Ectodermal cell (in vitro differentiated cells): ENCODE measurements around the gene BAX.

Experiments
- H3K27ac ChIP-seq: 2 replicates; pipeline ENCODE4 v1.7.0; 2013; ENCODE audit warnings: mild to moderate bottlenecking, low read depth, low read length; ENCODE audit not compliant: insufficient read depth, poor library complexity, severe bottlenecking
- H3K27me3 ChIP-seq: 2 replicates; pipeline ENCODE4 v1.7.0; 2013; ENCODE audit warnings: mild to moderate bottlenecking, low read length; ENCODE audit not compliant: insufficient read depth, control insufficient read depth, poor library complexity, severe bottlenecking
- H3K36me3 ChIP-seq: one replicate; pipeline ENCODE4 v1.7.0; 2013; ENCODE audit warnings: low read length; ENCODE audit not compliant: control insufficient read depth, insufficient read depth
- H3K4me1 ChIP-seq: one replicate; pipeline ENCODE4 v1.7.0; 2013; ENCODE audit warnings: low read length; ENCODE audit not compliant: control insufficient read depth, insufficient read depth
- H3K4me3 ChIP-seq: 2 replicates; pipeline ENCODE4 v1.7.0; 2013; ENCODE audit warnings: low read depth, low read length, control low read depth; ENCODE audit not compliant: insufficient read depth
- H3K9me3 ChIP-seq: 2 replicates; pipeline ENCODE4 v1.7.0; 2013; ENCODE audit warnings: mild to moderate bottlenecking, low read length, moderate library complexity; ENCODE audit not compliant: control insufficient read depth
- WGBS, 2 experiments: methylation state at CpG; one replicate each; pipeline ENCODE4 v1.1.7; 2013; ENCODE audit warnings: missing lambda C conversion rate in 2 of 2; 5-methylcytosine and 5-hydroxymethylcytosine counted together

The BAX gene

DNA sequence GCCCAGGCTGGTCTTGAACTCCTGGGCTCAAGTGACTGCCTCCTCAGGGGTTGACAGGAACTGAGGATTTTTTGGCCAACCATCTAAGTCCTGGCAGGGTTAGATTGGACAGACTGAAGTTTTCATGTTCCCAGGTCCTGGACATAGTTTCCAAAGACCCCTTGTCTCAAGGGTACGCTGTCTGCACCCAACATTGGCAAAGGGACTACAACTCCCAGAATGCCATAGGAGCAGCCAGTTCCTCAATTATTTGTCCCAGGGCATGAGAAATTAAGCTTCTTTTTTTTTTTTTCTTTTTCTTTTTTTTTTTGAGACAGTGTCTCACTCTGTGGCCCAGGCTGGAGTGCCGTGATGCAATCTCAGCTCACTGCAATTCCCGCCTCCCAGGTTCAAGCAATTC is 31.5 kb downstream of the BAX start:
- H3K27ac ChIP-seq = no peak overlapping the region
- H3K36me3 ChIP-seq = peaks cover 13% of the 10 kb centered on the region

DNA sequence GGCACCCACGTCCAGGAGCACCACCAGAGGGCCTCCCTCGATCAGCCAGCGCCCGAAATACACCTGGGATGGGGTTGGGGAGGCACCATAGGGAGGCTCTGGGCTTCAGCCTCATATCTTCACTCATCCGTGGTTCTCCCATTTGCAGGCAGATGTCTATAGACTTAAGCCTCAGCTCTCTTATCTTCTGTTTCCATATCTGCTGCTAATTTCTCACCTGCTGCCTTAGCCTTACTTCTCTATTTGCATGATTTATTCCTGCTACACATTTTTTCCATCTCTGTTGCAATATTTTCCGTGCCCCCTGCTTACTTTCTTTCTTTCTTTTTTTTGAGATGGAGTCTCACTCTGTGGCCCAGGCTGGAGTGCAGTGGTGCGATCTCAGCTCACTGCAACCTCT is 32.6 kb downstream of the BAX start:
- WGBS, 2 experiments = 89 to 95% methylated on average over 7 of the region's 7 CpGs
- Histone ChIP-seq H3K27ac (no peak overlapping the region), H3K27me3 (no peaks in the 10 kb centered on the region), H3K4me3 (no peak overlapping the region), H3K4me1 (peaks cover 11% of the 10 kb centered on the region), H3K9me3 (no peaks in the 10 kb centered on the region), H3K36me3 (peaks cover 13% of the 10 kb centered on the region)

More for the DNA sequence above, 31.5 kb downstream of the BAX start:
- H3K4me3 ChIP-seq = no peak overlapping the region
- H3K27me3 ChIP-seq = no peaks in the 10 kb centered on the region
- no peaks in the 10 kb centered on the region for H3K9me3 ChIP-seq
- 95 to 96% methylated on average over 3 of the region's 3 CpGs for WGBS, 2 experiments
- H3K4me1 ChIP-seq = peaks cover 1% of the 10 kb centered on the region

DNA sequence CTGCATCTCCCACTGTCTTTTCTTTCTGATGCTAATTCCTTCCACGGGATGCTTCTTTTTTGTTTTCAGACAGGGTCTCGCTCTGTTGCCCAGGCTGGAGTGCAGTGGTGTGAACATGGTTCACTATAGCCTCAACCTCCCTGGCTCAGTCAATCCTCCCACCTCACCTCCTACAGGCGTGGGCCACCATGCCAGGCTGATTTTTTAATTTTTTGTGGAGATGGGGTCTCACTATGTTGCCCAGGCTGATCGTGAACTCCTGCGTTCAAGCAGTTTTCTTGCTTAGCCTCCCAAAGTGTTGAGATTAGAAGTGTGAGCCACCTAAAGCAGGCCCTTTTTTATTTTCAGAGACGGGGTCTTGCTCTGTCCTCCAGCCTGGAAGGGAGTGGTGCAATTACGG is 33.6 kb downstream of the BAX start:
- no peaks in the 10 kb centered on the region for H3K9me3 ChIP-seq
- no peak overlapping the region for H3K27ac ChIP-seq
- no peaks in the 10 kb centered on the region for H3K27me3 ChIP-seq
- 93% methylated on average over 7 of the region's 7 CpGs for WGBS, 2 experiments
- no peak overlapping the region for H3K4me3 ChIP-seq
- H3K4me1 ChIP-seq = peaks cover 11% of the 10 kb centered on the region
- H3K36me3 ChIP-seq = peaks cover 8% of the 10 kb centered on the region

DNA sequence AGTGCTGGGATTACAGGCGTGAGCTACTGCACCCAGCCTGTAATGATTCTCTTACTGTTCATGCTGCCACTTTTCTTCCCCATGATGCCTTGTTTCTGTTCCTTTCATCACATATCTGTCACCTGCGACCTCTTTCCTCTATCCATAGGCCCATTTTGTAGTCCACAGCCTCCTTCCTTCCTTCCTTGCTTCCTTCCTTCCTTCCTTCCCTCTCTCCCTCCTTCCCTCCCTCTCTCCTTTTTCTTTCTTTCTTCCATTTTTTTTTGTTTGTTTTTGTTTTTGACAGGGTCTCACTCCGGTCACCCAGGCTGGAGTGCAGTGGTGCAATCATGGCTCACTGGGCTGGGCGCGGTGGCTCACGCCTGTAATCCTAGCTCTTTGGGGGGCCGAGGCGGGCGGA is 34.2 kb downstream of the BAX start:
- Histone ChIP-seq H3K36me3 (peaks cover 8% of the 10 kb centered on the region), H3K4me3 (no peak overlapping the region)

DNA sequence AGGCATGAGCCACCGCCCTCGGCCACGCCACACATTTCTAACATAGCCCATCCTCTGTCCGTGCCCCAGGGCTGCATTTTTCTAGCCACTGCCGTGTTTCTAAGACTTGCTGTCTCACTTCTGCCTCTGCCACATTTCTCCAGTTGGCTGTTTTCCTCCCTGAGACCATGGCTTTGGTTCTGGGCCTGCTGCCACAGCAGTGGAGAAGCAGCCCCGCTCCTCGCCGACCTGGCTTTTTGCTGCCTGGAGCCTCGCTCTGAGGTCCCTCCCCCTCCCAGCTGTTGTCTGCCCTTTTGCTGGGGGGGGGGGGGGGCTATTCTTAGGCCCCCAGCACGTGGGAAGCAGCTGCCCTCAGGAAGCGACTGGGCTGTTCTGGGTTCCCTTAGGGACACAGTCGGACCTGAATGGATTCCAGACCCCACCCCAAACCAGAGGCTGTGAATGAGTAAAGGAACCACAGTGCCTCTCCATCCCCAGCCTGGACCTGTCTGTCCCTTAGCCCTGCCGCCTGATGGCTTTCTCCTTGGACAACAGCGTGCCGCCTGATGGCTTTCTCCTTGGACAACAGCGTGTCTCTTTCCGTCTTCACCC is 35.1 kb downstream of the BAX start:
- Histone ChIP-seq H3K4me1 (peaks cover 17% of the 10 kb centered on the region), H3K36me3 (peaks cover 8% of the 10 kb centered on the region), H3K4me3 (no peak overlapping the region), H3K27ac (no peak overlapping the region), H3K27me3 (no peaks in the 10 kb centered on the region), H3K9me3 (no peaks in the 10 kb centered on the region)
- 89 to 91% methylated on average over 17 of the region's 17 CpGs for WGBS, 2 experiments

More for the DNA sequence above, 34.2 kb downstream of the BAX start:
- H3K27ac ChIP-seq = no peak overlapping the region
- 89 to 92% methylated on average over 9 of the region's 9 CpGs for WGBS, 2 experiments
- no peaks in the 10 kb centered on the region for H3K27me3 ChIP-seq
- no peaks in the 10 kb centered on the region for H3K9me3 ChIP-seq
- peaks cover 11% of the 10 kb centered on the region for H3K4me1 ChIP-seq

DNA sequence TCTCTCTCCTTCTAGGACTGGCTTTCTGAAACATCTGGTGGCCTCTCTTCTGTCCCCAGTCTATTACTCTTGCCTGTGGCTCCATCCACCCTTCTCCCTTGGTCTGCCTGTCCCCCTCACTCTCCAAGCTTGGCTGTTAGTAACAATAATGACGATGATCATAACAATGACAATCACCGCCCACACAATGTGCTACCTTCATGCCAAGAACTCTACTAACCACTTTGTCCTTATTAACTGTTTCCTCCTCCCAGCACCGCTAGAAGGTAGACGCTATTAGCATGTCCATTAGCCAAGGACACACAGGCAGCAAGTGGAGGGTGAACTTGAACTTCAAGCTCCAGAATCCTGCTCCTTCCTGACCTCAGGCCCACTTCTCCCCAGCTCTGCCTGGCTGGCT is 35.7 kb downstream of the BAX start:
- Histone ChIP-seq H3K27me3 (no peaks in the 10 kb centered on the region), H3K4me3 (no peak overlapping the region)

DNA sequence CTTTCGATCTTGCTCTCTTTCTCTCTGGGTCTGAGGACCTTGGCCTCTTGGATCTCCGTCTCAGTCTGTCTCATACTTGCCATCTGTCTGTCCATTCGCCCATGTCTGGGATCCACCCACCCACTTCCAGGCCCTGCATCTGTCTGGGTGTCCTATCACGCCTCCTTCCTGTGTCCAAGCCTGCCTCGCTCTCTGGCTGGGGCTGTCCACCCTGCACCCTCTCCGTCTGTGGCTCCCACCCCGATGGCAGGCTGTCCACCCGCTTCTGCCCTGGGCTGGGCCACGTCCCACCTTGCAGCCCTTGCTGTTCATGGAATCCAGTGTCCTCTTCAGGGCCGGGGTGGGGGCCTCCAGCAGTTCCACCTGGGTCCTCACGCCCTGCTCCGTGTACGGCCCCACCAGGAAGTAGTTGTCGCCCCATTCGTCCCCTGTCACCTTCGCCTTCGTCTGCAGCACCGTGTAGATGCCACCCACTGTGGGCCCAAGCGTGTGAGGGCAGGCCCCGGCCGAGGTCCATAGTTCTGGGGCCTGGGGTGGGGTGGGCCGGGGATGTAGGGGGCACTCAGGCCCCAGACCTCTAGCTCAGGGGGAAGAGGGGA is 36.4 kb downstream of the BAX start:
- Histone ChIP-seq H3K4me3 (no peak overlapping the region), H3K27ac (no peak overlapping the region), H3K27me3 (no peaks in the 10 kb centered on the region), H3K4me1 (peaks cover 17% of the 10 kb centered on the region), H3K9me3 (no peaks in the 10 kb centered on the region), H3K36me3 (peaks cover 8% of the 10 kb centered on the region)
- WGBS, 2 experiments = 94% methylated on average over 22 of the region's 22 CpGs

More for the DNA sequence above, 35.7 kb downstream of the BAX start:
- 85 to 90% methylated on average over 4 of the region's 4 CpGs for WGBS, 2 experiments
- H3K27ac ChIP-seq = no peak overlapping the region
- peaks cover 8% of the 10 kb centered on the region for H3K36me3 ChIP-seq
- H3K4me1 ChIP-seq = peaks cover 17% of the 10 kb centered on the region
- H3K9me3 ChIP-seq = no peaks in the 10 kb centered on the region

DNA sequence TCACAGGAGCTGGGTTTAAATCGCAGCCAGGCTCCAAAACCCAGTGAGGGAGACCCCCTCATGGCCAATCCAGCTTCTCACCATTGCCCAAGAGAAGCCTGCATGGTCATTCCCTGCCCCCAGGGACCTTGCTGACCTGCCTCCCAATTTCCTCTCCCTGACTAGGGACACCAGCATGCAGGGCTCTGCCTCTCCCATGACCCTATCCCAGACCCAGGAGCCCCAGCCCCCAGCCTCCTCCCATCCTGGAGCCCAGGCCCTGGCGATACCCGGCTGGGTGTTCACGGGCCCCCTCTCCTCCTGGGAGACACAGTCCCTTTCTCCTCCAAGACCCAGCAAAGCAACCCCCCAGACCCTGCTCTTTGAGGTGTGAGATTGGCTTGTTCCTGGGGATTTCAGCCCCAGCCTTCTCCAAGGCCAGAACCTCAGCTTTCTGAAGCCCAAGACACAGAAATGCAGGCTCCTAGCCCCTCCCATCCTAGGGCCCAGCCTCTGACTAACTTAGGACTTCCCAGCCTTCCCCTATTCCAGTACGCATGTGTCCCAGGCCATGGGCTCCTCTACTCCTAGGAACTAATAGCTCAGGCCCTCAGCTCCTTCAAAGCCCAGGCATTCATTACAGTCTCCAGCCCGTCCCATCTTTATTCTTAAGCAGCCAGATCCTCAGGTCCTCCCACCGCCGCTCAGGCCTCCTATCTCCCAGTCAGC is 37.4 kb downstream of the BAX start:
- Histone ChIP-seq H3K27me3 (no peaks in the 10 kb centered on the region), H3K9me3 (no peaks in the 10 kb centered on the region), H3K4me3 (peak overlapping the region; percentile 73), H3K36me3 (peaks cover 8% of the 10 kb centered on the region), H3K4me1 (peaks cover 17% of the 10 kb centered on the region), H3K27ac (peak overlapping the region; percentile 71)
- 42 to 43% methylated on average over 8 of the region's 8 CpGs for WGBS, 2 experiments

DNA sequence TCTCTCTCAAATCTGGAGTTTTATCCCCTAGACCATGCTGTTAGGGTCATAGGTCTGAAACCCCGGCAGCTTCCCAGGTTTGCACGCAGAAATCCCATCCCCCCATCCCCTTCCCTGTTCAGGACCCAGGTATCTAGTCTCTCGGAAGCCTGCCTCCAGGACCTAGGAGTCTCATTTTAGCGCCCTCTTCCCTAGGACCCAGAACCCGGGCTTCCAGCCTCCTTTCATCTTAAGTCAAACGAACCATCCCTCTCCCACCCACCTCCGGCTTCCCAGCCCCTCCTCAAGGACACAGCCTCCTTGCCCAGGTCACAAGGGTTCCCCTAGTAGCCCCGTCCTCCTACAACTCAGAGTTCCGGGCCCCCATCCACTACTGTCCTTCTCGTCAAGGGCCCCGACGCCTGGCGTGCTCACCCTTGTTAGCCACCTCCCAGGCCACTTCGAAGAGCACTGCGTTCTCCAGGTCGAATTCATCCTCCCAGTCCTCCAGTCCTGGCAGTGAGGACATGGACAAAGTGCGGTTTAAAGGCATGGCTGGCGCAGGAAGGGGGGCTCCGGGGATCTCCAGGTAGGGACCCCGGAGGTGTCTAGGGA is 38.0 kb downstream of the BAX start:
- Histone ChIP-seq H3K4me3 (peak overlapping the region; percentile 73), H3K27me3 (no peaks in the 10 kb centered on the region), H3K9me3 (no peaks in the 10 kb centered on the region), H3K36me3 (peaks cover 8% of the 10 kb centered on the region), H3K27ac (peak overlapping the region; percentile 71), H3K4me1 (peaks cover 17% of the 10 kb centered on the region)
- WGBS, 2 experiments = 1% methylated on average over 20 of the region's 20 CpGs
